ENCODE data around the gene FYN. TPM values are rescaled to one million over a fixed set of nuclear protein-coding genes. Genes with fewer than 3 reads are reported as not detected.
A peak's percentile ranks its signal among the peaks of the same experiment; 100 is the strongest.

FYN gene
- total RNA-seq, 1 experiment from 2014 or later = 49.9 TPM

GRCh38 chr6:111831408-111831807, 41.8 kb downstream of the FYN start:
- no peak for DNase-seq (ENCODE audit: low read depth)

GRCh38 chr6:111829998-111830397, 43.3 kb downstream of the FYN start:
- no peak for DNase-seq (ENCODE audit: low read depth)

- no peak for DNase-seq (ENCODE audit: low read depth)
Observed at GRCh38 chr6:111829581-111829980, 43.7 kb downstream of the FYN start.

GRCh38 chr6:111828809-111829208, 44.4 kb downstream of the FYN start:
- no peak for DNase-seq (ENCODE audit: low read depth)

- DNase-seq (ENCODE audit: low read depth) = no peak
Observed at GRCh38 chr6:111825439-111826086, 47.7 kb downstream of the FYN start.

- DNase-seq (ENCODE audit: low read depth) = no peak
Observed at GRCh38 chr6:111824608-111825337, 48.5 kb downstream of the FYN start.

GRCh38 chr6:111823831-111824607, 49.2 kb downstream of the FYN start:
- DNase-seq (ENCODE audit: low read depth) = peak; percentile 64

GRCh38 chr6:111823012-111823411, 50.2 kb downstream of the FYN start:
- no peak for DNase-seq (ENCODE audit: low read depth)

GRCh38 chr6:111819458-111819857, 53.8 kb downstream of the FYN start:
- DNase-seq (ENCODE audit: low read depth) = no peak

GRCh38 chr6:111818539-111819226, 54.6 kb downstream of the FYN start:
- DNase-seq (ENCODE audit: low read depth) = no peak

GRCh38 chr6:111817451-111818120, 55.7 kb downstream of the FYN start:
- DNase-seq (ENCODE audit: low read depth) = no peak

- DNase-seq (ENCODE audit: low read depth) = no peak
Observed at GRCh38 chr6:111813677-111814310, 59.5 kb downstream of the FYN start.

- no peak for DNase-seq (ENCODE audit: low read depth)
Observed at GRCh38 chr6:111813237-111813636, 60.0 kb downstream of the FYN start.

- peak; percentile 38 for DNase-seq (ENCODE audit: low read depth)
Observed at GRCh38 chr6:111812060-111813038, 60.9 kb downstream of the FYN start.

- peak; percentile 24 for DNase-seq (ENCODE audit: low read depth)
Observed at GRCh38 chr6:111810294-111811131, 62.7 kb downstream of the FYN start.

- no peak for DNase-seq (ENCODE audit: low read depth)
Observed at GRCh38 chr6:111809766-111810165, 63.5 kb downstream of the FYN start.

- no peak for DNase-seq (ENCODE audit: low read depth)
Observed at GRCh38 chr6:111809264-111809663, 64.0 kb downstream of the FYN start.

GRCh38 chr6:111808493-111808892, 64.8 kb downstream of the FYN start:
- no peak for DNase-seq (ENCODE audit: low read depth)
